HL-60/S4 treated with phorbol 12-myristate 13-acetate at 8.2 ng/mL for 4 days and 3 days (cell line): ENCODE results near the gene IPO7.
"Not testable (repeated sequence)": the region's sequence is repeated elsewhere in the genome, so short reads cannot be mapped to it uniquely, and the experiment has no call there.

Experiments
- in situ Hi-C: fragments of 300-500 bp; cut with MboI; formaldehyde crosslinking; loops from 2 replicates; pipeline ENCODE4 v1.15.0; 2022; ENCODE audit warnings: low sequenced_read_pairs

The IPO7 gene

GRCh38 chr11:9384535-9385326, at the start of gene IPO7:
IPO7 (plus strand) TSS chr11:9384652; CDS start chr11:9384764, 112 bp downstream.
- in situ Hi-C loops = no loop called here

GRCh38 chr11:9341638-9342178, 42.7 kb upstream of the IPO7 start:
- in situ Hi-C loops = no loop called here

DNA sequence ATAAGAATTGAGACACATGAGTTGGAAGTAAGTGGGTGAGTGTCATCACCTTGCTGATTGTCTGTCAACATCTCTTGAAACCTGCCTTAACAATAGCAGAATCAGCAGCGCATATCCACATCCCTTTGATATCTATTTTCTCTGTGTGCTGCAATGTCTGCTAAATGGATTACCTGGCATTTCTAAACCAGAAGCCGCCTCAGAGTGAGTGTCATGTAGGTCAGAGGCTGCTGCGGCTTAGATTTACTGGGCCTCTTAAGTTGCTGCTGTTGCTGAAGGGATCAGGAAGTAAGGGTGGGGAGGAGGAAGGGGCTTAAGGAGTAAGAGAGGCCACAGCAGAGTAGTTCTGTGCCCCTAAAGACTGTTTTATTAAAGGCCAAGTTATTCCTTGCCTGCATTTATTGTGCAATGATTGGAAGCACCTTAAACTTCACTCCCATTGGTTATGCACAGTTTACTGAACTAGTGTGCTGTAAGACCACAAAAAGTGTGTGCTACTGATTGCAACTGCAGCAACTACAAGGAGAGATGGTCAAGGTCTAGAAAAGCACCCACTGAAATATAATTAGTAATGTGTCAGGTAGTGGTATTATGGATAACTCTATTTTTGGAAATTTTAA, 40.3 kb upstream of the IPO7 start:
- in situ Hi-C loops = no loop called here

GRCh38 chr11:9347100-9347499, 37.4 kb upstream of the IPO7 start:
- in situ Hi-C loops = no loop called here

DNA sequence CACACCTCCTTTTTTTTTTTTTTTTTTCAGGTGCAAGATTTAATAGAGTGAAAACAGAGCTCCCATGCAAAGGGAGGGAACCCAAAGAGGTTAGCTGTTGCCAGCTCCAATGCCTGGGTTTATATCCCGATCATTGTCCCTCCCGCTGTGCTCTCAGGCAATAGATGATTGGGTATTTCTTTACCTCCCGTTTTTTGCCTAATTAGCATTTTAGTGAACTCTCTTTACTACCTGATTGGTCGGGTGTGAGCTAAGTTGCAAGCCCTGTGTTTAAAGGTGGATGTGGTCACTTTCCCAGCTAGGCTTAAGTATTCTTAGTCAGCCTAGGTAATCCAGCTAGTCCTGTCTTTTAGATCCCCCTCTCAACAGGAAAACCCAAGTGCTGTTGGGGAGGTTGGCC, 36.7 kb upstream of the IPO7 start:
- in situ Hi-C loops = not testable (repeated sequence)

GRCh38 chr11:9351321-9351881, 33.1 kb upstream of the IPO7 start:
- in situ Hi-C loops = no loop called here

GRCh38 chr11:9357041-9357440, 27.4 kb upstream of the IPO7 start:
- in situ Hi-C loops = no loop called here

GRCh38 chr11:9360862-9361622, 23.4 kb upstream of the IPO7 start:
- in situ Hi-C loops = not testable (repeated sequence)

GRCh38 chr11:9362393-9362863, 22.0 kb upstream of the IPO7 start:
- in situ Hi-C loops = no loop called here

GRCh38 chr11:9363954-9364912, 20.2 kb upstream of the IPO7 start:
- in situ Hi-C loops = no loop called here

DNA sequence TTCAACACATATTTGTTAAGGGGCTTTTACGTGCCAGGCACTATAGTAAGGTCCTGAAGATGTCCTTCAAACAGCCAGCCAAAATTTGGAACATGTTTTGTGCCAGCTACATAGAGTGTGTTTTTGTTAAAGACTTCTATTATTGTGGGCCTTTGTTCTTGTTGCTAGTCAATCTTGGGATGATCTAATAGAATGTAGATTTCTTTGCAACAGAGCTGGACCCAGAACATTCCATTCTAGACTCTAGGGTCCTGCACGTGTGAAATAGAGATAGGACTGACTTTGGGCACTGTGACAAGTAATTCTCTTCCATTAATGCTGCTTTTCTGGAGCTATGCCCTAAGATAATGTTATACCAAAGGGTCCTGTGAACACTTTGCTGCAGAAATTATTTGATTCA, 16.9 kb upstream of the IPO7 start:
- in situ Hi-C loops = no loop called here

GRCh38 chr11:9377036-9377435, 7.4 kb upstream of the IPO7 start:
- in situ Hi-C loops = no loop called here

- in situ Hi-C loops = no loop called here
These were observed 5.4 kb upstream of the IPO7 start for GRCh38 chr11:9379041-9379440.

GRCh38 chr11:9380773-9381172, 3.7 kb upstream of the IPO7 start:
- in situ Hi-C loops = no loop called here

- in situ Hi-C loops = no loop called here
These were observed 961 bp downstream of the IPO7 start for GRCh38 chr11:9385327-9385899.

- in situ Hi-C loops = no loop called here
These were observed 1.6 kb downstream of the IPO7 start for GRCh38 chr11:9386086-9386485.

DNA sequence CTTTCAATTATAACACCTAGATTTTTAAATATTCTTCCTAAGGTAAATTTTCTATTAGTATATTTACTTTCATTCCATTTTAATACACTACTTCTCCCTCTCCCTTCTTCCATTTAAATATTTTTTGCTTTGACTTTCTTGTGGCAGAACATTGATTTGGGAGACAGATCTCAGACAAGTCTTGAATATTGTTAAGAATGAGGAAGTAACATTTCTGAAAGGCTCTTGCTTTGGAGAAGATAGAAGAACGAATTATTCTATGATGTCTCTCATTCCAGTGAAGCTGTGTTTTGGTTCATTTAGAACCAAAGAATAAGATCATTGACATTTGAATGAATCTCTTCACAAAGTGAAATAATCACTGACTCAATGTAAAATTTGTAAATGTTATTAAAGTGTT, 2.4 kb downstream of the IPO7 start:
- in situ Hi-C loops = no loop called here

DNA sequence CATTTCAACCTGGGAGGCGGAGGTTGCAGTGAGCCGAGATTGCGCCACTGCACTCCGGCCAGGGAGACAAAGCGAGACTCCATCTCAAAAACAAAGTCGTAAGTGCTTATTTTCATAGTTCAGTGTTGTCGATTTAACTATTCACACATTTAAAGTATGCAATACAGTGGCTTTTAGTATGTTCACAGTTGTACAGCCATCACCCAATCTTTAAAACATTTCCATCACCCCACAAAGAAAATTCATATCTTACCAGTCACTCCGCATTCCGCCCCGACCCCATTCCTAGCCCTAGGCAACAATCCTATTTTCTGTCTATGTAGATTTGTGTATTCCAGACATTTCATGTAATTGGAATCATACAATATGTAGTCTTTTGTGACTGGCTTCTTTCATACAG, 11.9 kb downstream of the IPO7 start:
- in situ Hi-C loops = no loop called here

- in situ Hi-C loops = no loop called here
These were observed 12.3 kb downstream of the IPO7 start for GRCh38 chr11:9396752-9397151.
